Measurements from ENCODE around the gene GRIN2A. TPM values are rescaled to one million over a fixed set of nuclear protein-coding genes. Genes with fewer than 3 reads are reported as not detected.

Gene GRIN2A
- total RNA-seq, 1 donor from 2014 or later, result 0.74 TPM

DNA sequence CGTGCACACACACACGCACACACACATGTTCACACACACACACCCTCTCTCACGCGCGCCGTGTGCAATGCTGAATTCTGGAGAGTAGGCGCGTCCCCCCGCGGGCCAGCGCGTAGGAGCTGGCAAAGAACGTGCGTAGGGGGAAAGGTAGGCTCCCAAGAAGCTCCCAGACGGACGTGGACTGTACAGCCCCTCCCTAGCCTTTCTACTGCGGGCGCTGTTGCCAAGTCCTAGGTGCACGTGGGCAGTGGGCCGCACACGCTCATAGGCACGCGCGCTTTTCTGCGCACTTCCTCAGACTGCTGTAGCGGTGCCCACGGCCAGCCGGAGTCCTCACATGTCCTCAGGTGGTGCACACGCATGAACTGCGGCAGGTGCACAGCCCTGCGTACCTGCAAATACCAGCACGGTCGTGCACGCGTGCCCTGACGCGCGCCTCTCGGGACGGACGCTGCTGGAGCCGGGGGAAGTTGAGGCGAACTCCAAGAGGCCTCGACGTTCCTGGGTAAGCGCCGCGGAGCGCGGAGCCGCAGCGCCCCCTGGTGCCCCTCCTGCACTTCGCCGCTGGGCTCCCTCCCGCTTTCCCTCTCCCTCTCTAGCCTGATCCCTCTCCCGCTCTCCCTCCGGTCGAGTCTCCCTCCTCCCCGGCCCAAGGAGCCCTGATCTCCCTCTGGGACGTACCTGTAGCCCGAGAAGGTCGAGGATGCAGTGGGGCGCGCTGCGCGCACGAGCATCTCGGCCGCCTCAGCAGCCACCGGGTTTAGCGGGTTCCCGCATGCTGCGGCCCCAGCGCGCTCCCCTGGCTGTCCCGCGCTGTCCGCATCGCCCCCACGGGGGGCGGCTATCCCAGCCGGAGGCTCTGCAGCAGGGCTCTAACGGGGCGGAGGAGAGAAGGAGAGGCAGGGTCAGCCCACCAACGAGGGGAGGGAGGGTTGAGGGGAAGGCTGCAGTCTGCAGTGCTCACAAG lies 749 bp downstream of the GRIN2A start:
- DNase-seq (ENCODE audit: low spot score), result peak; percentile 92

DNA sequence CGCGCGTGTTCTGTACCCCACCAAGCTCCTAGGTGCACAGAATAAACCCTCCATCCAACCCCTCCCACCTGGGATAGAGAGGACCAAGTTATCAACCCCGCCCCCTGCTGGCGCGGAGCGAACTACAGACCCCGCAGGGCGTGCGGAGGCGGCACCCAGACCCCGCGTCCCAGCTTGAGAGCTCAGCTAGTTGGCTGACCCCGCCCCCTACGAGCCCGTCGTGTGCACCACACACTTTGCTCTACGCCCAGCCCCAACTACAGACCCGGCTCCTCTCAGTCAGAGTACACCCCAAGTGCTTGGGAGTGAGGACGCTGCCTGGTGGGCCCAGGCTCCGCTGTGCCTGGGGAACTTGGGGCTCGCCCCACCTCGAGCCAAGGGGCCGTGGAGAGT lies 1.5 kb downstream of the GRIN2A start:
- no peak for DNase-seq (ENCODE audit: low spot score)

DNA sequence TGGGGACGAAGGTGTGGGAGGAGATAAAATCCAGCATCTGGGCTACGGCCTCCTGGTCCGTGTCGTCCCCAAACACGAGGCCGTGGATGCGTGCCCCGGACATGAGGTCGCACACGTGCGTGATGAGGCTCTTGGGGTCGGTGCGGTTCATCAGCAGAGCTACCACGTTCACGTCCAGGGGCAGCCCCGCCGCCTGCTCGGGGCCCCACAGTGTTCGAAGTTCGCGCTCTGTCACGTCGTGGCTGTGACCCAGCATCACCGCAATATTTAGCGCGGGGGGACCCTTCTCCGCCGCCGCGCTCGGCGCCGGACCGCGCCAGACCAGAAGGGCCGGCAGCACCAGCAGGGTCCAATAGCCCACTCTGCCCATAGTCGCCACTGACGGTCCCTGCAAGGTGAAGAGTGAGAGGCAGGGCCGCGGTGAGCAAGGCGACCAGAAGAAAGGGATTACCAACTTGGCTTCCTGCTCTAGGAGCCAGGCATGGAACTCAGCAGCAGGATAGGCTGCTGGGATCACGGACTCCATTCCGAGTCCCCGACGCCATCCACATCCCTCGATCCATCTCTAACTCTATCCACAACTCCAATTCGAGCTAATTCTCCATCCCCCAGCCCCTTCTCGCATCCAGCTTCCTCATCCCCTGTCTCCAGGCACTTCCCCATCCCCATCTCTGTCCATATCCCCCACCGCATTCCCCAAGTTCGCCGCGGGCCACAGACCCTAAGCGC lies 2.0 kb downstream of the GRIN2A start:
- DNase-seq (ENCODE audit: low spot score), result no peak

DNA sequence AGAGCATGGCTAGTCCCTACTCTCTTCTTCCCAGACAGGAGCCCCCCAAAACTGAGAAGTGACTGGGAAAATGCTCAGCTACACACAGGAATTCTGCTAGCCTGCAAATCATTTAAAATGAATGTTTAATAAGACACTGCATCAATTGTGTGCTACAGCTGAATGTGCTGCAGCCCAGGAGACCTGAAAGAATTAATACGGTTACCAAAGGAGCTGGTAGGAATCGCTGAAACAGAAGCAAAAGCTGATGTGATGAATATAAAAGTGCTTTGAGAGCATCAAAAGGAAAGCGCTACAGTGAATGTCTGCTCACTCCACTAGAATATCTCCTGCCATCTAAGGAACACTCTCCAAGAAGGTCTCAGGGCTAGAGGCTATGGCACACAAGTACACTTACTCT lies 3.7 kb downstream of the GRIN2A start:
- DNase-seq (ENCODE audit: low spot score), result no peak

DNA sequence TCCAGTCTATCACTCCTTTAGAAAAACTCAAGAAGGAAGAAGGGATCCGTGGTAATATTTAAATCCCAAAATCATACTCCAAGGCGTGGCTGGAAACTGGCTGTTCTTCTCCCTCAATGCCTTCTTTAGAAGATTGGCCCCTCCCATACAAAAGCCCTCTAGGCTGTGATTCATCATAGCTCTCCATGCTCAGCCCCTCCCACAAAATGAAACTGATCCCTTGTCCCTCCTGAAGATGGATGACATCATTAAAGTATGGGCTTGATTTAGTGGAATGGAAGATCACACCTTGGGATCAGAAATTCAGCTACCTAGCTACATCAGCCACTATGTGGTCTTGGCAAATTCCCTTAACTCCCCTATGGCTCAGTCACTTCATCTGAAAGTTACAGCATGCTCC lies 4.1 kb downstream of the GRIN2A start:
- no peak for DNase-seq (ENCODE audit: low spot score)

DNA sequence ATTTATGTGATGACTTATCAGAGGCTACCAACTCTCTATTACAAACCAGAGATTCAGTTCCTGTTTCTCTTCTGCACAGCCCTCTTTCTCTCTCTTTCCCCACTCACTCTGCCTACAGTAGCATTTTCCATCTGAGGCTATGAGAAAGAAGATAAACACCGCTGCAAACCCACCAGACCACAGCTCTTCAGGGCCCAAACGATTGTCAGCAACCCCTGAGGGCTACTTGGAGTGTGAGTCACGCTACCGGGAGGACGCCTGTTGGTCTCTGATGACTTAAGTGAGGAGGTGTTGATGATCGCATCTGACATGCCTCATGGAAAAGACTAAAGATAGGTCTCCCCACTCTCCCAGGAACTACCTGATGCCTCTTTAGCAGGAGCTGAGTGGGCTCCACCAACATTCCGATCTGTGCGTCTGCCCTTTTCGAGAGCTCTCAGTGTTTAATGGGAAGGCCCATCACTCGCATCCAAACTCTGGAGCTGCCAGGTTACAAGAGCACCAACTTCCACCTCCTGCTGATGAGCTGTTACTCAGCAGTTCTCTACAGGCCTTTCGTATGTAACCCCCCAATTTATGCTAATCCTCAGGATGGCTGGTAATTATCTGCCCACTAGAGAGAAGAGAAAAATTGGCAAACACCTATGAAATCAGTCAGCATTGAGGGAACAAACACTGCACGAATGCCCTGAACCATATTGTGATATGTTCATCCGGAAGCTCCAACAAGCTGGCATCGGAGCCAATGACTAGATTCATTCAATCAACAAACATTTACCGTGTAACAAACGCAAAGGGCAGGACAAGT lies 9.2 kb downstream of the GRIN2A start:
- DNase-seq (ENCODE audit: low spot score), result no peak

DNA sequence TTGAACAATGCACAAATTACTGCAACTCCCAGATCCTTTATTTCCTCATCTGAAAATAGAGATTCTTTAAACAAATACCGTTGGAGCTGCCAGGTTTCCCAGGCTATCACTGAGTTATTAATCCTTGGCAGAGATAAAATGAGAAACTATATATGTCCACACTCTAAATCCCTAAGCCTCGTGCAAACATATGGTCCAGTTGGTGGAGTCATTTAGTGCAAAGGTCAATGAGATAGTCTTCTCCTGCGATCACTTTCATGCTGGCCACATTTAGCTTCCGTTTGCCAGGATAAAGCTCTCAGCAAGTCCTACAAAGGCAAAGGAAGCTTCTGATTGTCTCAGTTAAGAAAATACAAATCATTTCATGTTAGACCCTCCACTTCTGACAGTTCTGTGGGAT lies 11.0 kb downstream of the GRIN2A start:
- DNase-seq (ENCODE audit: low spot score), result no peak

DNA sequence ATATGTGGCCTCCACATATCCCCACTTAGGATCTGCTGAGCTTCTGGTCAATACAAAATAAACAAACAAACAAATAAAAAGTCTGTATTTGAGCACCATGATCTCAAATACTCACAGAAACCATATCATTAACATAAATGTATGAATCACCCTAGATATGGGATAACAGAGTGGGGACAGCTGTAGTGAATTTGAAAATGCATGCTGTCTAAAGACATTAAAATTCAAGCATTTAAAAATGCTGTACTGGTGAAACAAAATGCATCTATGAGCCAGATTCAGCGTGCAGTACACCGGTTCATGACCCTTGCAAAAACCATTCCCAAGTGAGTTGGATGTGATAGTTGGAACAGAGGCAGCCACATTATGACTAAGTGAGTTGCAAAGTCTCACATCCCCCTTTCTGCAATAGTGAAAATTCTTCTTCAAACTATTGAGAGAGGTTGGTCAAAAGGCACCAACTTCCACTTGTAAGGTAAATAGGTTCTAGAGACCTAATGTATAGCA lies 12.3 kb downstream of the GRIN2A start:
- no peak for DNase-seq (ENCODE audit: low spot score)

DNA sequence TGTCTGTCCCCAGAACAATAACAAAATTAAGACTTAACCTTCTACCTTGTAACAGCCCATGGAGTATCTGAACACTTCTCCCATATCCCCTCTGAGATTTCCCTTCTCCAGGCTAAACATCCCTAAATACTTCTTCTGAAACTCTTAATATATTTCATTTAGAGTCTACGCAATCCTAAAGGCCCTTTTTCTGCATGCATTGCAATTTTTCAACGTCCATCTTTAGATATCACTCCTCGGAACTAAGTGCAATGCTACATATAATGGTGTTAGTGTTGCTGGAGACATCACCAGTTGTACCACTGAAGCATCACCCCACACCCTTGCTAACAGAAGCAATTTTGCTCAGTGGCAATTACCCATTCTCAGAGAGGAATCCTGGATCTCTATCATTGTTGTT lies 13.2 kb downstream of the GRIN2A start:
- DNase-seq (ENCODE audit: low spot score), result no peak

DNA sequence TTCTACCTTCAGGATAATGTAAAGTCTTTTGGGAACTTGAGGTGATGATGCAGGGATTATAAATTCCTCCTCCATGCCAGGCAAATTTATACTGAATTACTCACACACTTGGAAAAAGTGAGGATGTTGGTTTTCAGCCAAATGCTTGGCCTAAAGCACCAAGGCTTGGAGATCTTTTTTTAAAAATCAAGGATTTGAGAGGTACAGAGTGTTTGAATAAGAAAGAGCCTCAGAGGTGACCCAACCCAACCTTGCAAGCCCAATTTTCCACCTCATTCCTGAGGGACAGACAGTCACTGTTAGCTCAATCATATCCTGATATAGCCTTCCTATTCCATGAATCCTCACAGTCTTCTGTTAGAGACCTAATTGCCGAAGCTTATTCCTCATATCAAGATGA lies 14.0 kb downstream of the GRIN2A start:
- no peak for DNase-seq (ENCODE audit: low spot score)

DNA sequence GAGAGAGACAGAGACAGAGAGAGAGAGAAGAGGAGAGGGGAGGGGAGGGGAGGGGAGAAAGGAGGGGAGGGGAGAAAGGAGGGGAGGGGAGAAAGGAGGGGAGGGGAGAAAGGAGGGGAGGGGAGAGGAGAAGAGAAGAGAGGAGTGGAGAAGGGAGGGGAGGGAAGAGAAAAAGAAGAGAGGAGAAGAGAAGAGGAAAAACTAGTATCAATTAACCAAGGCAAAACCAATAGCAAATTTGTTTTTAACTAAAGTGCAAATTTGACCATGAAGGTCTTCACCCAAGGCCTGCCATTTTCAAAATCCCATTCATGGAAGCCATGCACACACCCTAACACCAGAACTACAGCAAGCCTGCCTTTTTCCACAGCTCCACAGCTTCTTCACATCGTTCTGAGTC lies 16.6 kb downstream of the GRIN2A start:
- DNase-seq (ENCODE audit: low spot score), result no peak

DNA sequence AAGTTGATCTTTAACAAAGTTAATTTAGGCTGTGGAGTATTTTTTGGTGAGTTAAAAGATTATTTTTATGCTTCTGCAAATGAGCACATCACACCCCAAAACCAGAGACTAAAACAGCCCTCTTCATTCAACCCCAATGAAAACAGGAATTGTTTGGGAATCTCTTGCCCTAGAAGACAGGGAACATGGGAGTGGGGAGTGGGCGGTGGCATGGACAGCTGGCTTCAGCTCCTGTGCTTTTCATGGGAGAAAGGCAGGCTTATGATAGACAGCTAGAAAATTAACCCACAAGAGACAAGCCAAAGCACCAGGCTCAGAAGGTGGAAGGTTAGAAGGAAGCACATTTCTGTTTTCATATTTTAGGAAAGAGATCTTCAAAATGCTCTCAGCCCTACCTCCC lies 19.2 kb downstream of the GRIN2A start:
- no peak for DNase-seq (ENCODE audit: low spot score)

DNA sequence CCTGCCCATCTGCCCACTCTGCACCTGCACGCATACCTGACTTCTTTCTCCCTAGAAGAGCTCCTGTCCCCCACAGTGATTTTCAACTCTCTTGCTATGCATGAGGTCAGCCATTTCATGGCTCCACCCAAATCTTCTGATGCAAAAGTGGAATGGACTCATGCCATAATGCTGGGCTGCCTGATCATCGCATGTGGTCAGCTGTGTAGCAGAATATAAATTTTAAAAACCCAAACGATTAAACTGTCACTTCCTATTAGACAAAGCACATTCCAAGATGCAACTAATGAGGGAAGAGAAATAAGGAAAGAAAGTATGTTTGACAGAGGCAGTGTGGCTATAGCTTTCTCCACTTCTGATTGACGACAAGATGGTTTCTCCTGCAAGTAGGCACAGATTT lies 26.1 kb downstream of the GRIN2A start:
- no peak for DNase-seq (ENCODE audit: low spot score)

DNA sequence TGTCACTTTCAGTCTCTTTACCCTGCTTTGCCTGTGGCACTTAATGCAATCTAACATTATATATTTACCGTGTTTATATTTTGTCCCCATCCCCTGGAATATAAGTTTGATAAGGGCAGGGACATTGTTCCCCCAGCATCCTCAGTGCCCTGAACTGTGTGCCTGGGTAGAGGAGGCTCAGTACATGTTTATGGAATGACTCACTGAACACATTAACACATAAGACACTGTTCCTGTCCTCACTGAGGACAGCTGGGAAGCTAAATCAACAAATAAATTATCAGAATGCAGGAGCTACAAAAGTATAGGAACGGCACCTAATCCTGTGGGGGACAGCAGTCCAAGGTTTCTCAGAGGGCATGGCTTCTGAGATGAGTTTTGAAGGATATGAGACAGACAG lies 27.8 kb downstream of the GRIN2A start:
- DNase-seq (ENCODE audit: low spot score), result no peak

DNA sequence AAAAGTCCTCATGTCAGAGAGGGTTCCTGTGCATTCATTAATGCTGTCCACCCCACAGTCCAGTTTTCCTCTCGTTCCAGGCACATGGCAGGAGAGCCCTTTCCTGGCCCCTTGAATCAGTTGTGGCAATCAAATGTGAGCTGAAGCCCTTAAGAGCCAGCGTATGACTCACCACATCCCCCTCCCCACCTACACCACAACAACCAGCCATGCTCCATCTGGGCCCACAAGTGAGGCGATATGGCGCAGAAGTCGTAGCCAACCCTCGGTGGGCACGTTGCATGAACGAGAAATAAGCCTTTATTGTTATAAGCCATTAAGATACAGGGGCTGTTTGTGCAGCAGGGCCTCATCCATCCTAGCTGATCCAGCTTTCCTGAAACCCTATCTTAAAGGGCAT lies 28.2 kb downstream of the GRIN2A start:
- no peak for DNase-seq (ENCODE audit: low spot score)

DNA sequence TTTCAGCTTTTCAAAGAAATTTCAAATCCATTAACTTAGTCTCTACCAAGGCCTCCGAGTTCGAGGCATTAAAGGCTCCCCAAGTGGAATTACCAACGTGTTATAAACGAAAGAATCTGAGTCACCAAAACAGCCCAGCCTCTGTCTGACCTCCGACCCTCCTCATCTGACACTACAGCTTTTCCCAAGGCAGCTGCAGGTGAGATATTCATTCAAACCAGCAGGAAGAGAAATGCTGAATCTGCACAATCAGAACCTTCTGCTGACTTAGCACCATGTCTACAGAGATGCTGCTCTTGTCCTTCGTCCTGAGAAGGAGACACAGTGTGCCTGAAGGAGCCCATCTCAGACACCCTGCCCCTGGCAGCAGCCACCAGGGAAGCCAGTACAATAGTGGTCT lies 30.5 kb downstream of the GRIN2A start:
- no peak for DNase-seq (ENCODE audit: low spot score)

DNA sequence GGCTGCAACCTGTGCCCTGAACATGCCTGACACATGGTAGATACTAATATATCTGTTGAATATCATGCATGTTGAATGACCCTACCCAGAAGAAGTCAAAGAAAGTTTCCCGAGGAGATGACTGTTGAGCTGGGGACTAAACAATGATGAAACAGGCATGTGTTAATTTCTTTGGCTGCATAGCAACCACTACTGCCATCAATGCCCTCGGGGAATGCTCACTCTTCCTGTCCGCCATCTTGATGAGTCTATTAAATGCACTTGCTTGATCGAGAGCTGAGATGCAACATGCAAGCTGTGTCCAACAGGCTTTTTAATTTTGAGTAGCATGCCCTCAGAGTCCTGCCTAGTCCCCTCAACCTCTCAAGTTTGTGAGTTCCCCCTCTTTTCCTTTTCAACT lies 31.3 kb downstream of the GRIN2A start:
- DNase-seq (ENCODE audit: low spot score), result no peak

DNA sequence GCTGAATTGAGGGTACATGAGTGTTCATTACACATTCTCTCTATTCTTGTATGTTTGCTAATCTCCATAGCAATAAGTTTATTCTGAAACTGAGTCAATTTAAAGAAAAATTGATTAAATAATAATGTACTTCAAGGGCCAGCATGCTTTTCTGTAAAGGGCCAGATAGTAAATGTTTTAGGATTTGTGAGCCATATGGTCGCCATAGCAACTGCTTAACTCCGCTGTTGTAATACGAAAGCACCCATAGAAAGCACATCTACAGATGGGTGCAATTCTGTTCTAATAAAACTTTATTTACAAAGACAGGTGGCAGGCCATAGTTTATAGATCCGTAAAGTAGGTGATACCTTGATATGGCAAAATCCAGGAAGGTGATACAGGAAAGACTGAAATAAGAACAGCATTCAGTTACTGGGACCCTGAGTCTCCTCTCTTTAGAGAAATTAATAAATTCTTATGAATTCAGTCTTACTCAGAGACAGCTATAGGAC lies 36.6 kb downstream of the GRIN2A start:
- DNase-seq (ENCODE audit: low spot score), result no peak

DNA sequence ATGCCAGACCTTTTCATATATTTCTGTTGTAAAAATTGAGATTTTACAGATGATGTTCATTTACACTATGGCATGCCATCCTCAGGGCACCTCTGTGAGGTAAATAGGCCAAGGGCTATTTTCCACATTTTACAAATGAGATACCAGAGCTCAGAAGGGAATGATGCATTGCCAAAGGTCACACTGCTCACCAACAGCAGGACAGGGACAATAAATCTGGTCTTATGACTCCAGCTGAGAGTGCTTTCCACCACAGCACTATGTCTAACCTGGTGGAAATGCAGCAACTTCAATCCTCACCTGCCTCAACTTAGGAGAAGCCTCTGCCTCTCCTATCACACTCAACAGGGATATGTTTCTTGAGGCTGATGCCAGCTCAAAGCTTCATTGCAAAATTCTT lies 40.6 kb downstream of the GRIN2A start:
- no peak for DNase-seq (ENCODE audit: low spot score)

DNA sequence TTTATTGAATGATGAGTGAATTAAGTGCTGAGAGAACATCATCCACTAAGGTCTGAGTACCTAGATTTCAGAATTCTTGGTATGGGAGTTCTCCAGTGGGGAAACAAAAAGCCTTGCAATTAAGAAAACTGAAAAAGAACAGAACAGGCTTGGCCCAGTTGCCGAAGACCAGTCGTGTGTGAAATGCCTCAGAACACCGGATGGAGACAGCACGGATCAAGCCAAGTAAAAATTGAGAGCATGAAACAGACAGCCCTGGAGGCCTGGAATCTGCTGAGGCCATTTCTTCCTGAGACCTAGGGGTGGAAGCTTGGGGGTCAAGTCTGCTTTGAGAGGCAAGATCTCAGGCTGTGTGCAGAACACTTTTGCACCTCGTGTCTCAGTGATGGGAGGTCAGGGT lies 43.3 kb downstream of the GRIN2A start:
- no peak for DNase-seq (ENCODE audit: low spot score)

DNA sequence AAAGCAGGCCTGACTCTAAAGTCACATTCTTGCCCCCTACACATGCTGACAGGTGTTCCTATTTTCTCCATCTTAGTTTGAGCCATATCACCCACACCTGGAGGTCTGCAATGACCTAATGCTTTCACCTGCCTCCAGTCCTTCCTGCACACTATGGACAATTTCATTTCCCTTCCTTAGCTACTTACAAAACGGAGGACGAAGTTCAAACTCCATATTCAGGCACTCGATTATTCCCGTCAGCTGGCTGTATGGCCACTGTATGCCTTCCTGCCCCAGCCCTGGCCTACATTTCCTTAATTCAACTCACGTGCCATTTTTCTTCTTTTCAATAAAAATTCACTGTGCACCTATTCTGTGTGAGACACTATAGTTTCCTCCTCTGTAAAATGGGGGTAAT lies 44.9 kb downstream of the GRIN2A start:
- no peak for DNase-seq (ENCODE audit: low spot score)
